GM04504 (cell line): ENCODE measurements around the gene LRSAM1.

ENCODE experiments used
- DNase-seq: peaks from one replicate; pipeline ENCODE4 v3.0.0-alpha.2; 2012; ENCODE audit warnings: low read depth

Gene LRSAM1

DNA sequence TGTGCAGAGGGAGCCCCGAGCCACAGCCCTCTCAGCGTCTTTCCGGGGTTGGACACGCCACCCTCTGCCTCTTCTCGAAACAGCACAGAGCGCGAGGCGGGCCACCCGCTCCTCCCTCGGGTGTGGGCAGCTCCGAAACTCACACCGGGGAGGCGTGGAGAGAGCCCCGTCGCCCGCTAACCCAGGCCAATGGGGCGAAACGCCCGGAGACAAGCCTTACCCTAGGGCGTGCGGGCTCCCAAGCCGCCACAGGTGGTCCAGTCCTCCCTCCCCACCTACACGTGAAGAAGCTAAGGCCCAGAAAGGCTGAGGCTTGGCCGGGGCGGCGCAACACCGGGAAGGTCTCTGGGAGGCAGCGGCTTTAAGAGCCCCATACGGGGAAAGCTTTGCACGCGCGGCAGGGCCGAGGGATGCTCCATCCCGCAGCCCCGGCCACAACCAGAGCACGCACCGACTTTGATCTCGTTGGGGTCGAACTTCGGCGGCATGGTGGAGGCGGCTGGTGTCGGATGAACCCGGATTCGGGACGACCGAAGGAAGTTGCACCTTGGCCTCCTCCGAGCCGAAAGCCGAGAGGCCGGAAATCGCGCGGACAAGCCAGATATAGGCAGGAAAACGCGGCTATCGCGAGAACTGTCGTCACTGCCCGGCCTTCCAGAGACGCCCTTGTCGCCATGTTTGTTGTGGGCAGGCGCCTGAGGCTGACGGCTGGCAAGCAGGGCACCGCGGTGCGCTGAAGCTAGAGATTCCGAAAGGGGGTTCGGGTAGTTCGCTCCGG lies at the start of gene LRSAM1, which contains the start of gene RPL12:
Gene LRSAM1 (plus strand): TSS at position 681 of the 778 bp plus-strand sequence. CDS start 3,018 bp downstream, outside the sequence.
Gene RPL12 (minus strand): TSS at position 577 of the 778 bp plus-strand sequence. CDS start 89 bp downstream, at position 488.
- peak; percentile 88 for DNase-seq

- DNase-seq = no peak
Observed at GRCh38 chr9:127402401-127403090, 48.8 kb upstream of the LRSAM1 start.

DNA sequence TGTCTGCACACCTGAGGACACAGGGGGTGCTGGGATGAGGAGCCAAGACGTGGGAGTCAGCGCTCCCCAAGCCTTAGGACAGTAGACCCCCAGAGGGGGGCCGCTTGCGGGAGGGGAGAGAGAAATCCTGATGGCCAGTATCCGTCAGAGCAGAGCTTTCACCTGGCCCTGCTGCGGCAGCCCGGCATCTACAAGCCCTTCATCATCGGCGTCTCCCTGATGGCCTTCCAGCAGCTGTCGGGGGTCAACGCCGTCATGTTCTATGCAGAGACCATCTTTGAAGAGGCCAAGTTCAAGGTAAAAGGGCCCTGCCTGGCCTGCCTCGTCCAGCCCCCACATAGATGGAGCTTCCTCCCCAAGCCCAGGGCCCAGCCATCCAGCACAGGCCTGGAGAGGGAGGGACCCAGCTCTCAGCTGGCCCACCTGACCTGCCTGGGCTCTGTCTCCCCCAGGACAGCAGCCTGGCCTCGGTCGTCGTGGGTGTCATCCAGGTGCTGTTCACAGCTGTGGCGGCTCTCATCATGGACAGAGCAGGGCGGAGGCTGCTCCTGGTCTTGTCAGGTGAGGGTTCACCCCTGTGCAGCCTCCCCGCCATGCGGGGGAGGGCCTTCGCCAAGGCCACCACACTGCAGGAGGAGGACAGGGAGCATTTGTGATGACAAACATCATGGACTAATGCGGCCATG lies 47.7 kb upstream of the LRSAM1 start:
- no peak for DNase-seq

DNA sequence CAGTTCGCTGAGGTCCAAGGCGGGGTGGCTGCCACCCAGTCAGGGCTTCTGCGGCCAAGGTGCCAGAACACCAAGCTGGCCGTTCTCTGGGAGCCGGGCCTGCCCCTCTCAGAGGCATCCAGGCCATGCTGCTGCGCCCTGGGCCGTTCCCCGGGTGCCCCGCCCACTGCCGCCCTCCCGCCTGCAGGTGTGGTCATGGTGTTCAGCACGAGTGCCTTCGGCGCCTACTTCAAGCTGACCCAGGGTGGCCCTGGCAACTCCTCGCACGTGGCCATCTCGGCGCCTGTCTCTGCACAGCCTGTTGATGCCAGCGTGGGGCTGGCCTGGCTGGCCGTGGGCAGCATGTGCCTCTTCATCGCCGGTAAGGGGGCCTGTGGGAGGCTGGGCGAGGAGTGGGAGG lies 46.7 kb upstream of the LRSAM1 start:
- DNase-seq = no peak

DNA sequence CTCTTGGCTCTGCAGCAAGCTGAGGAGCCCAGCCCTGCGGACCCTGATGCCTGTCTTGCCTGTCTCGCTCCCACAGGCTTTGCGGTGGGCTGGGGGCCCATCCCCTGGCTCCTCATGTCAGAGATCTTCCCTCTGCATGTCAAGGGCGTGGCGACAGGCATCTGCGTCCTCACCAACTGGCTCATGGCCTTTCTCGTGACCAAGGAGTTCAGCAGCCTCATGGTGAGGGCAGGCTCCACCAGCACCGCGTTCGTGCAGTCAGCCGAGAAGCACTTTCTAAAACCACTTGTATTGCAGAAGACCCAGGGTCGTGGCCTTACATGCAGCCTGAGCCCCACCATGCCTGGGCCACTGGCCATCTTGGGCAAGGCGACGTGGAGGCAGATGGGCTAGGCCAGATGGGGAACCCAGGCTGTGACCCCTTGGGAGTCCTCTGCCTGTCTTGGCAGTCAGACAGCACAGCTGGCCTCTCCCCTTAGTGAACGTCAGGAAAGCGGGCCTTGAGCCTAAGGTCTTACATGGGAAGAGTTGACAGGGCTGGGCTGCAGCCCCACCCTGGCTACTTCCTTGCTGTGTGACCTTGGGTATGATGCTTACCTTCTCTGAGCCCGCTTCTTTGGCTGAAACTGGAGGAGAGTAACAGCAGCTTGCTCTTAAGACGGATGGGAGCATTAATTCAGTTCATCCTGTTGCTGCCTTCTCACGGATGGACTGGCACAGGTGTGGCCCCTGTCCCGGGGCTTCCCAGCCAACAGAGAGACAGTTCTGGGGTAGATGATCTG lies 45.8 kb upstream of the LRSAM1 start:
- no peak for DNase-seq

DNA sequence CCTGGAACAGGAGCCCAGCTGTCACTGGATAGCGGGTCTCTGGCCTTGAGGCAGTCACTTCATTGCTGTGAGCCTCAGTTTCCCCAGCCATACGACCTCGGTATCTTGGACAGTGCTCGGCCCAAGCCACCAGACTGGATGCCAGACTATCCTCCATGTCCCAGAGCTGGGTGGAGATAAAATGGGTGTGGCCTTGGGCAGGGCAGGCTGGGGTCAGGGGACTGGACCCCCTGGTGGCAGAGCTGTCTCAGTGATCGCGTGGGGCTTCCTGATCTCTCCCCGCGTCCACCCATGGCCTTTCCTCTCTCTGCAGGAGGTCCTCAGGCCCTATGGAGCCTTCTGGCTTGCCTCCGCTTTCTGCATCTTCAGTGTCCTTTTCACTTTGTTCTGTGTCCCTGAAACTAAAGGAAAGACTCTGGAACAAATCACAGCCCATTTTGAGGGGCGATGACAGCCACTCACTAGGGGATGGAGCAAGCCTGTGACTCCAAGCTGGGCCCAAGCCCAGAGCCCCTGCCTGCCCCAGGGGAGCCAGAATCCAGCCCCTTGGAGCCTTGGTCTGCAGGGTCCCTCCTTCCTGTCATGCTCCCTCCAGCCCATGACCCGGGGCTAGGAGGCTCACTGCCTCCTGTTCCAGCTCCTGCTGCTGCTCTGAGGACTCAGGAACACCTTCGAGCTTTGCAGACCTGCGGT lies 44.4 kb upstream of the LRSAM1 start:
- no peak for DNase-seq

GRCh38 chr9:127407492-127407843 lies 43.8 kb upstream of the LRSAM1 start:
- DNase-seq = no peak

- no peak for DNase-seq
Observed at GRCh38 chr9:127411122-127411521, 40.2 kb upstream of the LRSAM1 start.

- DNase-seq = no peak
Observed at GRCh38 chr9:127415141-127415540, 36.2 kb upstream of the LRSAM1 start.

GRCh38 chr9:127415657-127416056 lies 35.7 kb upstream of the LRSAM1 start:
- no peak for DNase-seq

DNA sequence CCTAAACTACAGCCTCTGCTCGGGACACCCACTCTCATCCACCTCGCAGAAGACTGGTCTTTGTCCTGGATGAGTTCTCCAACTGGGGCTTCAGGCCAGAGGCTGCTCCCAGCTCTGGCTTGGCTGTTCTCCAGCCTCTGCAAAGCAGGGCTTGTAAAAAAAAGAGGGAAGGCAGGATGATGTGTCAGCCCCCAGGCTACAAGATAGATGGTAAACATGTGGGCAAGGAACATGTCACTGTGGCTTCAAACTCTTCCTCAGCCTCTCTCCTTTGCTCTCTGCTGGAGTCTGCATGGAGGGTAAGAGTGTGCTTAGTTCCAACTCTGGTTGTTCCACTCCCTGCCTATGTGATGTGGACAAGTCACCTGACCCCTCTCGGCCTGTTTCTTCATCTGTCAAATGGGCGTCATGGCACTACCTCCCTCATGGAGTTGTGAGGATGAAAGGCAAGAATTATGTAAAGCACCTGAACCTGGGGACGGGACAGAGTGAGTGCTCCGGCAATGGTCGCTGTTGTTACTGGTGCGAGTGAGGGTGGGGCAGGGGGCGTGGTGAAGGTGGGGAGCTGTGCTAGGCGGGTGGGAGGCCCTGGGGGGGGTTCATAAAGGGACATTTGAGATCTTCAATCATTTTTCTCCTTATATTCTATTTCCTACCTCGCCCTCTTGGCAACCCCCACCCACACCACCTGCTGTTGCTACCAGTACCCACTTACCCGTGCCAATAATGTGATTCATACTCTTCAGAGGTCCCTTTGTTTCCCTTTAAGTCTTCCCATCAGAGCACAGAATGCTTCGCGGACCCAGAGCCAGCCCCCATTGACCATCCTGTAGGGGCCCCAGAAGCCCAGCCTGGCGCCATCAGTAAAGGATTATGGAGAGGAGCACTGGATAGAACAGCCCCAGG lies 33.9 kb upstream of the LRSAM1 start:
- DNase-seq = peak; percentile 76

- no peak for DNase-seq
Observed at GRCh38 chr9:127418037-127418471, 33.3 kb upstream of the LRSAM1 start.

DNA sequence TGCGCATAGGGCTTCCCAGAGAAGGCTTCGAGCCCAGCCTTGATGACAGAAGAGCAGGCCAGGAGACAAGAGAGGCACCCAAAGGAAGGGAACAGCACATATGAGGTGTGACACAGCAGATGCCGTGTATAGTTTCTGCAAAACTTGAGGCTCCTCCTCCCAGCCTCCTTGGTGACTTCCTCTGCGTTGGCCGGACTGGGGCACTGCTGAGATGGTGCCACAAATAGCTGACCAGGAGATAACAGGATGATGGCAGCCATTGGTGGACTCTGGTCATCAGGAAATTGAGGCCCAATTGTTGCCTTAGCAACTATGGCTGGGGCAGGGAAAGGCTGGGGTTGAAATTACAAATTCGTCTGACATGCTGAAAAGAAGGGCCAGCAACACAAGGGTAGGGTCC lies 32.0 kb upstream of the LRSAM1 start:
- DNase-seq = no peak

DNA sequence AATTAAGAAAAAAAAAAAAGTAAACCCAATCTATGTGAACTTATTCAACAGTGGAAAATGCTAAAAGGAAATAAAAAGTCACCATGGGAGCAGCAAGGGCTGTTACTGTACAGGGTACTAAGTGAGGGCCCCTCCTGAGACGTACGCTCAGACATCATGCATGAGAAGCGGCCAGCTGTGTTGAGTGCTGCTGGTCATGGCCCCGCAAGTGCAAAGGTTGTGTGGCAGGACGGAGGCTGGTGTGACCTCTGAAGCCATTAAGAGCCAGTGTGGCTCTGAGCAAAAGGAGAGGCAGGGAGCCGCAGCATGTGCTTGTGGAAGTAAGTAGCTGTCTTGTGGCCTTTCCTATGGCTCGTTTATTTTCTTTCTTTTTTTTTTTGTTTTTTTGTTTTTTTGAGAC lies 30.3 kb upstream of the LRSAM1 start:
- DNase-seq = no peak

- DNase-seq = no peak
Observed at GRCh38 chr9:127422133-127422782, 29.1 kb upstream of the LRSAM1 start.

GRCh38 chr9:127422787-127423186 lies 28.5 kb upstream of the LRSAM1 start:
- no peak for DNase-seq

- no peak for DNase-seq
Observed at GRCh38 chr9:127423476-127423933, 27.8 kb upstream of the LRSAM1 start.

DNA sequence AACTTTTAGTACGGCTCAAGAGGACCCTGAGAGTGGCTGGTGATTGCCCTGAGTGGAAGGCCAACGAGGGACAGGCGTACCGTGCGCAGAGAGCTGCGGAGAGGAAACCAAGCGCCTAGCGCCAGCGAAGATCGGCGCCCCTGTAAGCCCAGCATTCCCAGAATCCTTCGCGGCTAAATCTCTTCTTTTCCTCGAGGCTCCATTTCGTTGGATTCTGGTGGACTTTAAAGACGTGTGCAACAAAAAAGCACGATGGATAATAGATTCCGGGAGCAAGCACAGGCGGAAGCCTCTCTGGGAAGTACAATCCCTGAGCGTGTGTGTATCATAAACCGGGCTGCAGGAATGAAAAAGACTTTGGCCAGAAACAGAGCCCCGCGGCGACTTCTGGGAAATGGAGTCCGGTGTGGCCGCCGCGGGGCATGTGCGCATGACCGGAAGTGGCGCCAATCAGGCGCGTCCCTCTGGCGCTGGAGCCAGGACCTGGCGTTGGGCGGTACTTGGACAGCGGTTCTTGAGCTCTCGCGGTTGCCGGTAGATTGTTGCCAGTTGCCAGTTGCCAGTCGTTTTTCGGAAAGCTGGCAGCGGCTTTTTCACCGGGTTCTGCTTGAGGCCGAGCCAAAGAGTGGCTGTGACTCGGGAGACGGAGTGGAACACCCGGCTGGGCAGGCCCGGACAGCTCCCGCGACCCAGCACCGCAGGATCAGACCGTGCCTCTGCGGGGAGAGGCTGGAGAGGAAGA lies 27.2 kb upstream of the LRSAM1 start, which contains the start of gene ZNF79:
Gene ZNF79 (plus strand): TSS at position 449 of the 742 bp plus-strand sequence. CDS start 406 bp downstream, outside the sequence.
- DNase-seq = peak; percentile 80

DNA sequence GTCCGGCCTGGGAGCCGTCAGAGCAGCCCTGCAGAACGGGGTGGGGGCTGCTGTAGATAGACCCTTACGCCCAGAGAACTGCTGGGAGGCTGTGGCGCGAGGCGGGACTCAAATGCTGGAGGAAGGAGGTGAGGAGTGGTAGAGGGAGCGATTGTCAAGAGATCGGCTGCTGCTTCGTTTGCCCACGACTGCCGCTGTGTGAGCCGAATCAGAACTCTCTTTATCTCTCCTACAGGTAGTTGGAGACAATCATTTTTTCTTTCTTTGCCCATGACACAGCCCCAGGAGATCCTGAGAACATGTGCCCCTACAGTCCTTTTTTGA lies 26.7 kb upstream of the LRSAM1 start:
- DNase-seq = no peak
